ENCODE data around the gene SART1.
"Not testable (repeated sequence)": the region's sequence is repeated elsewhere in the genome, so short reads cannot be mapped to it uniquely, and the experiment has no call there.

SART1 gene

GRCh38 chr11:66002648-66003225, 41.2 kb downstream of the SART1 start:
- Histone ChIP-seq H3K27me3 (ENCODE audit: insufficient read depth, low read length) (no peaks in the 10 kb centered on the region), H3K4me3 (ENCODE audit: low read length) (peak overlapping the region; percentile 72), H3K9me3 (ENCODE audit: low read length) (no peaks in the 10 kb centered on the region), H3K4me1 (ENCODE audit: insufficient read depth, low read length) (peaks cover 8% of the 10 kb centered on the region), H2AFZ (ENCODE audit: low read depth, low read length) (peak overlapping the region; percentile 78), H3K36me3 (ENCODE audit: insufficient read depth, low read length) (peaks cover 47% of the 10 kb centered on the region)

DNA sequence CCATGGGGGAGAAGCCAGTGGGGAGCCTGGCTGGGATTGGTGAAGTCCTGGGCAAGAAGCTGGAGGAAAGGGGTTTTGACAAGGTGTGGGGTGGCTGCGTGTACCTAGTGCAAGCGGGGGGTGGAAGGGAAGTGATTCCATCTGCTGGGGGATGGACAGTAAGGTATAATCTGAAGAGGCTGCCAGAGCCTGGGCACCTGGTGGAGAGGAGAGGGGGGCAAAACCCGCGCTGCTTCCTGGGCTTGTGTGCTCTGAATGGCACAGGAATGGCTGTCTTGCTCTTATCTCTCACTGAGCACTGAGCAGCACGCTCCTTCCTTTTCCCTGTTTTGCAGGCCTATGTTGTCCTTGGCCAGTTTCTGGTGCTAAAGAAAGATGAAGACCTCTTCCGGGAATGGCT, 41.8 kb downstream of the SART1 start:
- no peak overlapping the region for H2AFZ ChIP-seq (ENCODE audit: low read depth, low read length)
- H3K9me3 ChIP-seq (ENCODE audit: low read length), result no peaks in the 10 kb centered on the region
- peak overlapping the region; percentile 72 for H3K4me3 ChIP-seq (ENCODE audit: low read length)
- peaks cover 8% of the 10 kb centered on the region for H3K4me1 ChIP-seq (ENCODE audit: insufficient read depth, low read length)
- H3K36me3 ChIP-seq (ENCODE audit: insufficient read depth, low read length), result peaks cover 41% of the 10 kb centered on the region
- H3K27me3 ChIP-seq (ENCODE audit: insufficient read depth, low read length), result no peaks in the 10 kb centered on the region

- no peaks in the 10 kb centered on the region for H3K9me3 ChIP-seq (ENCODE audit: low read length)
- H3K36me3 ChIP-seq (ENCODE audit: insufficient read depth, low read length), result peaks cover 32% of the 10 kb centered on the region
- no peaks in the 10 kb centered on the region for H3K27me3 ChIP-seq (ENCODE audit: insufficient read depth, low read length)
- H2AFZ ChIP-seq (ENCODE audit: low read depth, low read length), result no peak overlapping the region
- H3K4me1 ChIP-seq (ENCODE audit: insufficient read depth, low read length), result peaks cover 8% of the 10 kb centered on the region
- H3K4me3 ChIP-seq (ENCODE audit: low read length), result no peak overlapping the region
These were observed 42.7 kb downstream of the SART1 start for GRCh38 chr11:66004186-66004585.

DNA sequence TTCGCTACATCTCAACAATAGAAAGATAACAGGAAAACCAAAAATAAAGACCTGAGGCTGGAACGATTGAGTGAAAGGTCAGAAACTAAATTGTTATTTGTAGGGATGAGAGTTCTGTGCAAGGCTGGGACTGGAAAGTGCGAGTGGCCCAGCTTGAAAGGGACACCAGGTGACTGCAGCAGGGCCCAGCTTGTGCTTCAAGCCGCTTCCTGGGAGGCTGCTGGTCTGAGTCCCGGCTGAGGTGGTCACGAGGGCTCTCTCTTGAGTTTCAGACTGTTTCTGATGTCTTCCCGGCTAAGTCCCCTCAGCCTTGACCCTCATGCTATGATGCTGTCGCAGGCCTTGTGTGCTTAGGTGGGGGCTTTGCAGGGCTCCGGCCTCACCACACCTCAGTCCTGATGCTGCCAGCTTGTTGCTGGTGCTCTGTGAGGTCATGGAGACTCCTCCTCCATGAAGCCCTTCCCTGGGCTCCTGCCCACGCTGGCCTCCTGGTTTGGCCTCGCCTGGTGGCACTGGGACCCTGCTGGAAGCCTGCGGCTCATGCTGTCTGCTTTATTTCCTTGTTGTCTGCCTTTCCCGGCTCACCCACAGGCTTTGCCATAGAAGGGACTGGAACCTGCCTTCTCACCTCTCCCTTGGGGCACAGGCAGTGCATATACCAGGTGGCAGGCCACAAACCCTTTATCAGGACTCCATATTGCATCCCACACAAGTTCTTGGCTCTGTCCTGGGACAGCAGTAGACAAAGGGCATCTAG, 44.8 kb downstream of the SART1 start:
- H3K27me3 ChIP-seq (ENCODE audit: insufficient read depth, low read length), result peaks cover 10% of the 10 kb centered on the region
- no peak overlapping the region for H3K4me3 ChIP-seq (ENCODE audit: low read length)
- H3K4me1 ChIP-seq (ENCODE audit: insufficient read depth, low read length), result peaks cover 8% of the 10 kb centered on the region
- H2AFZ ChIP-seq (ENCODE audit: low read depth, low read length), result no peak overlapping the region
- no peaks in the 10 kb centered on the region for H3K9me3 ChIP-seq (ENCODE audit: low read length)
- peaks cover 20% of the 10 kb centered on the region for H3K36me3 ChIP-seq (ENCODE audit: insufficient read depth, low read length)

DNA sequence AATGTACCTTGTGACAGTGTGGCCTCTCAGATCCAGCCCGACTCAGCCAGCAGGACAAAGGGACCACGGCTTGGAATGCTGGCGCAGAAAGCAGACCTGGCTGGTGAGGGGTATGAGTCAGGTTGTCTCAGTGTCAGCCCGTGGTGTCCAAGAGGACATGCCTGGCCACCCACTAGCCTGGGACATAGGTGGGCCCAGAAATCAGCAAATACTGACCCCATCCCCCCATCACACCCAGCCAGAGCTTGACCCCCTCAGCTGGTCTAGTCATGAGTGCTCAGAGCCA, 45.3 kb downstream of the SART1 start:
- Histone ChIP-seq H3K9me3 (ENCODE audit: low read length) (no peaks in the 10 kb centered on the region), H3K36me3 (ENCODE audit: insufficient read depth, low read length) (peaks cover 20% of the 10 kb centered on the region), H2AFZ (ENCODE audit: low read depth, low read length) (no peak overlapping the region), H3K4me3 (ENCODE audit: low read length) (no peak overlapping the region), H3K27me3 (ENCODE audit: insufficient read depth, low read length) (peaks cover 15% of the 10 kb centered on the region), H3K4me1 (ENCODE audit: insufficient read depth, low read length) (peaks cover 8% of the 10 kb centered on the region)

GRCh38 chr11:66007201-66007634, 45.7 kb downstream of the SART1 start:
- Histone ChIP-seq H3K36me3 (ENCODE audit: insufficient read depth, low read length) (peaks cover 20% of the 10 kb centered on the region), H3K9me3 (ENCODE audit: low read length) (no peaks in the 10 kb centered on the region), H3K4me3 (ENCODE audit: low read length) (no peak overlapping the region), H3K27me3 (ENCODE audit: insufficient read depth, low read length) (peaks cover 19% of the 10 kb centered on the region), H3K4me1 (ENCODE audit: insufficient read depth, low read length) (peaks cover 8% of the 10 kb centered on the region), H2AFZ (ENCODE audit: low read depth, low read length) (no peak overlapping the region)

DNA sequence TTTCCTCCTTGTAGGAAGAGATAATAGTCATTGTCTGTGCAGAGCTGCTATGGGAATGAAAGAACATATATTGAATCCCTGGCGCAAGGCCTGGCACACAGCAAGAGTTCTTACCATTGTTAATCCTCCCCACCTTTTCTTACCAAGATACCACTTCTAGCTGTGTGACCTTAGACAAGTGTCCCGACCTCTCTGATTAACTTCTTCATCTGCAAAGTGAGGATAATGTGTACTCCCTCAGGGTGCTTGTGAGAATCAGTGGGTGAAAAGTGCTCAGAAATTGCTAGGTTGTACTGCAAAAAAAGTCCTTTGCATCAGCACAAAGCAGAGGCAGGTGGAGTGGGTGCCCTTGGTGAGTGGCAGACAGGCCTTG, 46.5 kb downstream of the SART1 start:
- H3K27me3 ChIP-seq (ENCODE audit: insufficient read depth, low read length), result peaks cover 26% of the 10 kb centered on the region
- no peak overlapping the region for H3K4me3 ChIP-seq (ENCODE audit: low read length)
- peaks cover 20% of the 10 kb centered on the region for H3K36me3 ChIP-seq (ENCODE audit: insufficient read depth, low read length)
- H2AFZ ChIP-seq (ENCODE audit: low read depth, low read length), result no peak overlapping the region
- H3K4me1 ChIP-seq (ENCODE audit: insufficient read depth, low read length), result peaks cover 5% of the 10 kb centered on the region
- H3K9me3 ChIP-seq (ENCODE audit: low read length), result no peaks in the 10 kb centered on the region

DNA sequence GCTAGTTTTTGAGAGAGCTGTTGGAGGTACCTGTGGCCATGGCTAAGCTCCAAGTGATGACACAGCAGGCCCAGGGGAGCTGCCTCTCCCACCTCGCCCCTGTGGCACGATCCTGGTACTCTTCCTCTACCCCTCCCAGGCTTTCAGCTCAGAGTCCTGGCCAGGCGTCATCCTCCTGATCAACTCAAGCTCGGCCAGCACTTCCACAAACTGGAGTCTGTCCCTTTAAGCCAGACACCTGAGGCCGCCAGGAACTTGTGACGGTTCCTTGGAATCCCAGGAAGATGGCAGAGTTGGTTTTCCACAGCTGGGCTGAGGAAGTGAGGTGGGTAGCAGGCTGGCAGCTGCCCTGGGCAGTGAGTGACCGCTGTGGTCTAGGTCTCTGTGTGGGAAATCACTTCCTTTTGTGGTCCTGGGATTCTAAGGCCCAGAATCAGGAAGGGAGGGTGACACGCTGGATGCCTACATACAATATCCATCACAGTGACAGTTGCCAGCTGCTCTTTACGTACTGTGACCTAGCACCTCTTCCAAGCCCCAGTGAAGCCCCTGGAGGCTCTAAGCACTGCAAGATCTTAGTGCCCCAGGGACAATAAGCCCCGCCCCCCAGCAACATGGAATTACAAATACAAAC, 47.1 kb downstream of the SART1 start:
- Histone ChIP-seq H3K4me1 (ENCODE audit: insufficient read depth, low read length) (peaks cover under 1% of the 10 kb centered on the region), H3K27me3 (ENCODE audit: insufficient read depth, low read length) (peaks cover 31% of the 10 kb centered on the region), H3K4me3 (ENCODE audit: low read length) (no peak overlapping the region)

GRCh38 chr11:66010036-66010435, 48.5 kb downstream of the SART1 start:
- H3K27me3 ChIP-seq (ENCODE audit: insufficient read depth, low read length), result peaks cover 40% of the 10 kb centered on the region
- not testable (repeated sequence) for H3K9me3 ChIP-seq (ENCODE audit: low read length); H3K36me3 ChIP-seq (ENCODE audit: insufficient read depth, low read length); H3K4me1 ChIP-seq (ENCODE audit: insufficient read depth, low read length); H3K4me3 ChIP-seq (ENCODE audit: low read length); H2AFZ ChIP-seq (ENCODE audit: low read depth, low read length)

More for the DNA sequence above, 47.1 kb downstream of the SART1 start:
- Histone ChIP-seq H2AFZ (ENCODE audit: low read depth, low read length) (no peak overlapping the region), H3K9me3 (ENCODE audit: low read length) (no peaks in the 10 kb centered on the region), H3K36me3 (ENCODE audit: insufficient read depth, low read length) (peaks cover 17% of the 10 kb centered on the region)

- Histone ChIP-seq H3K9me3 (ENCODE audit: low read length) (no peaks in the 10 kb centered on the region), H3K36me3 (ENCODE audit: insufficient read depth, low read length) (no peaks in the 10 kb centered on the region), H3K27me3 (ENCODE audit: insufficient read depth, low read length) (peaks cover 50% of the 10 kb centered on the region), H2AFZ (ENCODE audit: low read depth, low read length) (no peak overlapping the region), H3K4me3 (ENCODE audit: low read length) (no peak overlapping the region), H3K4me1 (ENCODE audit: insufficient read depth, low read length) (no peaks in the 10 kb centered on the region)
These were observed 49.8 kb downstream of the SART1 start for GRCh38 chr11:66011239-66011784.

GRCh38 chr11:66011785-66012303, 50.3 kb downstream of the SART1 start, which contains the start of gene CST6:
CST6 (plus strand) TSS chr11:66012008; CDS start chr11:66012045, 37 bp downstream.
- no peak within 1 kb of the TSS for H2AFZ ChIP-seq (ENCODE audit: low read depth, low read length)
- H3K4me3 ChIP-seq (ENCODE audit: low read length), result no peak within 1 kb of the TSS
- H3K27me3 ChIP-seq (ENCODE audit: insufficient read depth, low read length), result peaks cover 50% of the 10 kb centered on the region
- H3K4me1 ChIP-seq (ENCODE audit: insufficient read depth, low read length), result no peaks in the 10 kb centered on the region
- no peaks in the 10 kb centered on the region for H3K9me3 ChIP-seq (ENCODE audit: low read length)
- no peaks in the 10 kb centered on the region for H3K36me3 ChIP-seq (ENCODE audit: insufficient read depth, low read length)

GRCh38 chr11:66012371-66012945, 50.9 kb downstream of the SART1 start:
- Histone ChIP-seq H3K36me3 (ENCODE audit: insufficient read depth, low read length) (no peaks in the 10 kb centered on the region), H2AFZ (ENCODE audit: low read depth, low read length) (no peak overlapping the region), H3K27me3 (ENCODE audit: insufficient read depth, low read length) (peaks cover 50% of the 10 kb centered on the region), H3K4me1 (ENCODE audit: insufficient read depth, low read length) (no peaks in the 10 kb centered on the region), H3K9me3 (ENCODE audit: low read length) (no peaks in the 10 kb centered on the region), H3K4me3 (ENCODE audit: low read length) (no peak overlapping the region)

All from neuron (in vitro differentiated cells).